Measurements from ENCODE around the gene TMEM30A.

TMEM30A gene

DNA sequence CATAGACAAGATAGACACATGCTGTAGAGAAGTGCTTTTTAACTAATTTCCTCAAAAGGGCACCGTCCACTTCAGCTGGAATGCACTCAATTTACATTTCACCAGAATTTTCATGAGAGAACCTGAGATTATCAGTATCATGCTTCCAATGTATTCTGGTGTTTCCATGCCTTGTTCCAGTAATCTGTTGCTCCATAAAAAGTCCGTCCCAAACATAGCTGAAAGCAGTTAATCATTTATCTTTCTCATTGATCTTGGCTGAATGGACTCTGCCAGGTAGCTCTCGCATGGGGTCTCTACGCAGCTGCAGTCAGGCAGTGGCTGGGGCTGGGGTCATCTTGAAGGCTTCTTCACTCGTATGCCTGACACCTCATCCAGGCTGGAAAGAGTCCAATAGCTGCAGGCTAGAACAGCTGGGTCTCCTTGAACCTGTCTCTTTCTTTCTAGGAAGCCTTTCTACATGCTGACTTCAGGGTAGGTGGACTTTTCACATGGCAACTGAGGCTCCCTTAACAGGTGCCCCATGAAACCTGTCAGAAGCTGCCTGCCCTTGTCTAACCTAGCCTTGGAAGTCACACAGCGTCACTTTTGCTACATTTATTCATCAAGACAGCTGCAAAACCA lies 60.2 kb downstream of the TMEM30A start:
- Histone ChIP-seq H3K4me3 (ENCODE audit: low read length, poor library complexity, severe bottlenecking) (no peak overlapping the region), H3K9me2 (replicated peaks; ENCODE audit: low read depth, low read length) (no peaks in the 10 kb centered on the region), H3K9ac (ENCODE audit: low read depth, low read length, poor library complexity, severe bottlenecking) (no peak overlapping the region), H3K27me3 (ENCODE audit: insufficient read depth, low read length, poor library complexity, severe bottlenecking) (no peaks in the 10 kb centered on the region), H2AFZ (ENCODE audit: low read length) (no peak overlapping the region), H3K9me3 (ENCODE audit: insufficient read depth, low read depth, low read length) (no peaks in the 10 kb centered on the region), H3F3A (ENCODE audit: low read depth) (no peaks in the 10 kb centered on the region), H3K36me3 (ENCODE audit: insufficient read depth, low read length) (no peaks in the 10 kb centered on the region), H3K79me2 (ENCODE audit: insufficient read depth, low read length) (no peaks in the 10 kb centered on the region), H3K4me2 (ENCODE audit: low read depth, low read length, poor library complexity, severe bottlenecking) (no peak overlapping the region), H4K20me1 (ENCODE audit: insufficient read depth, low read length, poor library complexity, severe bottlenecking) (no peaks in the 10 kb centered on the region), H3K4me1 (ENCODE audit: insufficient read depth, low read length, poor library complexity, severe bottlenecking) (no peaks in the 10 kb centered on the region)
- TF ChIP-seq EZH2phosphoT487 (IDR thresholded peaks at IDR 0.05; ENCODE audit: borderline replicate concordance) = no peak
- no peak for TF ChIP-seq CTCF (conservative IDR thresholded peaks at IDR 0.05; ENCODE audit: low read length)

DNA sequence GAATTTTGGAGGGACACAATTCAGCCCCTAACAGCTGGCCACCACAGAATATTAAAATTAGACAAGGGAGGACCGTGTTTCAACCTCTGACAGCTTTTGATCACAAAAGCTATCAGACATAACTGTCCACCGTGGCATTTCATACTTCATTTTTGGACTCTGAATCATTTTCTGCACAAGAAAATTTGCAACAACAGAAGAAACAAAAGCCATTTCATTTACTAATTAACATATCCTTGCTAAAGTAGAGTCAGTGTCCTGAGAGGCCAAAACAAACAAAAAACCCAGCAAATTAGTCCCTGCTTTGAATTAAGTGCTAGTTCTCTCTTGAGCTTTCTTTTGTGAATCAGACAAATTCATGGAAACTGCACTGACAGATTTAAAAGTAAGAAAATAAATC lies 61.2 kb downstream of the TMEM30A start:
- H4K20me1 ChIP-seq (ENCODE audit: insufficient read depth, low read length, poor library complexity, severe bottlenecking) = no peaks in the 10 kb centered on the region
- no peaks in the 10 kb centered on the region for H3K27me3 ChIP-seq (ENCODE audit: insufficient read depth, low read length, poor library complexity, severe bottlenecking)
- H3K4me2 ChIP-seq (ENCODE audit: low read depth, low read length, poor library complexity, severe bottlenecking) = no peak overlapping the region
- no peaks in the 10 kb centered on the region for H3K9me3 ChIP-seq (ENCODE audit: insufficient read depth, low read depth, low read length)
- H3F3A ChIP-seq (ENCODE audit: low read depth) = no peaks in the 10 kb centered on the region
- no peak overlapping the region for H3K4me3 ChIP-seq (ENCODE audit: low read length, poor library complexity, severe bottlenecking)
- H2AFZ ChIP-seq (ENCODE audit: low read length) = no peak overlapping the region
- H3K9me2 ChIP-seq (replicated peaks; ENCODE audit: low read depth, low read length) = no peaks in the 10 kb centered on the region
- H3K9ac ChIP-seq (ENCODE audit: low read depth, low read length, poor library complexity, severe bottlenecking) = no peak overlapping the region
- no peak for TF ChIP-seq CTCF (conservative IDR thresholded peaks at IDR 0.05; ENCODE audit: low read length)
- no peak for TF ChIP-seq EZH2phosphoT487 (IDR thresholded peaks at IDR 0.05; ENCODE audit: borderline replicate concordance)
- H3K36me3 ChIP-seq (ENCODE audit: insufficient read depth, low read length) = no peaks in the 10 kb centered on the region
- H3K4me1 ChIP-seq (ENCODE audit: insufficient read depth, low read length, poor library complexity, severe bottlenecking) = no peaks in the 10 kb centered on the region
- no peaks in the 10 kb centered on the region for H3K79me2 ChIP-seq (ENCODE audit: insufficient read depth, low read length)

DNA sequence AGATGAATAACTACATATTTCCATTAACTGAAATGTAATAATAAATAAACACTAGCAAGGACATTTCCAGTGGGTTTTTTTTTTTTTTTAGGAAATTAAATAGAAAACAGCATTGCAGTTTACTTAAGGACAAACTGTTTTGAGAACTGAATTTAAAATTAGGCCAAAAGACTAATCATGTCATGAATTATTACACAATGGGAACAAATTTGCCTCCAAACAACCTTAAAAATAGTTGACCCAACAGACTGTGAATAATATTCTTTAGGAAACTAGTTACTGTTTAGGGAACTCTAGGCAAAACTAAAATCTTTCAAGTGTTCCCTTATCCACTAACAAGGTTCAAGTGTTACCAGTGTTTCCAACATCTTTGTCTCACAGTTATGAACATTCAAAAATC lies 62.3 kb downstream of the TMEM30A start:
- no peaks in the 10 kb centered on the region for H3K4me1 ChIP-seq (ENCODE audit: insufficient read depth, low read length, poor library complexity, severe bottlenecking)
- H2AFZ ChIP-seq (ENCODE audit: low read length) = no peak overlapping the region
- H3F3A ChIP-seq (ENCODE audit: low read depth) = no peaks in the 10 kb centered on the region
- H3K79me2 ChIP-seq (ENCODE audit: insufficient read depth, low read length) = no peaks in the 10 kb centered on the region
- H3K9ac ChIP-seq (ENCODE audit: low read depth, low read length, poor library complexity, severe bottlenecking) = no peak overlapping the region
- H3K36me3 ChIP-seq (ENCODE audit: insufficient read depth, low read length) = no peaks in the 10 kb centered on the region
- H3K27me3 ChIP-seq (ENCODE audit: insufficient read depth, low read length, poor library complexity, severe bottlenecking) = no peaks in the 10 kb centered on the region
- TF ChIP-seq EZH2phosphoT487 (IDR thresholded peaks at IDR 0.05; ENCODE audit: borderline replicate concordance) (no peak), CTCF (conservative IDR thresholded peaks at IDR 0.05; ENCODE audit: low read length) (no peak)
- no peak overlapping the region for H3K4me3 ChIP-seq (ENCODE audit: low read length, poor library complexity, severe bottlenecking)
- H3K9me2 ChIP-seq (replicated peaks; ENCODE audit: low read depth, low read length) = no peaks in the 10 kb centered on the region
- no peak overlapping the region for H3K4me2 ChIP-seq (ENCODE audit: low read depth, low read length, poor library complexity, severe bottlenecking)
- no peaks in the 10 kb centered on the region for H3K9me3 ChIP-seq (ENCODE audit: insufficient read depth, low read depth, low read length)
- no peaks in the 10 kb centered on the region for H4K20me1 ChIP-seq (ENCODE audit: insufficient read depth, low read length, poor library complexity, severe bottlenecking)
